C1 segment of cervical spinal cord (tissue), 14 donors: ENCODE measurements around the gene C3orf62.

ENCODE experiments used
- DNase-seq, 14 donors: peaks; one replicate each; lab custom pipeline; 2025; lab: John Stamatoyannopoulos, UW

The C3orf62 gene

GRCh38 chr3:49276475-49277382 is at the start of gene C3orf62:
Gene C3orf62, minus strand, starts transcription at chr3:49277232. Its CDS starts 360 bp downstream, at chr3:49276872.
- DNase-seq = peak in 13 of 14 donors; percentile 10 to 85 (median 63)

- no peak for DNase-seq
These were observed 47.7 kb upstream of the C3orf62 start for GRCh38 chr3:49324768-49325167.

- DNase-seq = peak in 1 of 14 donors; percentile 12
These were observed 39.8 kb upstream of the C3orf62 start for GRCh38 chr3:49316696-49317457.

- no peak for DNase-seq
These were observed 37.1 kb upstream of the C3orf62 start for GRCh38 chr3:49313896-49314688.

GRCh38 chr3:49311283-49311682 is 34.3 kb upstream of the C3orf62 start:
- DNase-seq = no peak

- no peak for DNase-seq
These were observed 33.6 kb upstream of the C3orf62 start for GRCh38 chr3:49310677-49311076.

- no peak for DNase-seq
These were observed 28.6 kb upstream of the C3orf62 start for GRCh38 chr3:49305608-49306007.

GRCh38 chr3:49302613-49303012 is 25.6 kb upstream of the C3orf62 start:
- no peak for DNase-seq

- DNase-seq = no peak
These were observed 23.6 kb upstream of the C3orf62 start for GRCh38 chr3:49300595-49300994.

GRCh38 chr3:49298511-49298910 is 21.5 kb upstream of the C3orf62 start:
- no peak for DNase-seq

GRCh38 chr3:49296781-49297411 is 19.9 kb upstream of the C3orf62 start:
- no peak for DNase-seq

- DNase-seq = no peak
These were observed 18.5 kb upstream of the C3orf62 start for GRCh38 chr3:49295489-49296058.

GRCh38 chr3:49294343-49294742 is 17.3 kb upstream of the C3orf62 start:
- no peak for DNase-seq

GRCh38 chr3:49283997-49284396 is 7.0 kb upstream of the C3orf62 start:
- no peak for DNase-seq

GRCh38 chr3:49279376-49279775 is 2.3 kb upstream of the C3orf62 start:
- DNase-seq = no peak

- DNase-seq = no peak
These were observed 1.5 kb upstream of the C3orf62 start for GRCh38 chr3:49278548-49278947.

- no peak for DNase-seq
These were observed 347 bp upstream of the C3orf62 start for GRCh38 chr3:49277383-49277775.

GRCh38 chr3:49273825-49274532 is 3.1 kb downstream of the C3orf62 start:
- no peak for DNase-seq

- DNase-seq = no peak
These were observed 6.0 kb downstream of the C3orf62 start for GRCh38 chr3:49271047-49271446.

GRCh38 chr3:49270156-49270500 is 6.9 kb downstream of the C3orf62 start:
- no peak for DNase-seq
